SK-N-SH treated with all-trans-retinoic acid at 6 μM for 48 hours (cell line): ENCODE measurements around the gene PMP22.

ENCODE experiments used
- ATAC-seq: fragments of 200-7000 bp; cut with Tn5 transposase; 3 replicates; pipeline ENCODE4 v1.9.1; 2020; ENCODE audit warnings: mild to moderate bottlenecking, moderate library complexity
- ARNTL ChIP-seq: fragments of 450-650 bp; formaldehyde crosslinking; IDR thresholded peaks from 2 replicates; pipeline ENCODE4 v1.5.0; 2020; ENCODE audit warnings: low read depth, mild to moderate bottlenecking, moderate library complexity, borderline replicate concordance
- BACH2 ChIP-seq: fragments of 250-450 bp; sonication (Bioruptor Pico); IDR thresholded peaks from 2 replicates; pipeline ENCODE4 v1.9.0; 2021; ENCODE audit warnings: mild to moderate bottlenecking, borderline replicate concordance
- CSDC2 ChIP-seq: fragments of 250-450 bp; sonication (Bioruptor Pico); IDR thresholded peaks from 2 replicates; pipeline ENCODE4 v1.5.0; 2020; ENCODE audit warnings: mild to moderate bottlenecking, moderate library complexity
- CSRNP3 ChIP-seq: fragments of 250-450 bp; sonication (Bioruptor Pico); IDR thresholded peaks from 2 replicates; pipeline ENCODE4 v1.5.1; 2021; ENCODE audit warnings: mild to moderate bottlenecking, moderate library complexity
- ESRRG ChIP-seq: fragments of 250-450 bp; sonication (Bioruptor Pico); IDR thresholded peaks from 2 replicates; pipeline ENCODE4 v1.6.1; 2021; ENCODE audit warnings: mild to moderate bottlenecking
- GLIS3 ChIP-seq: fragments of 250-450 bp; sonication (Bioruptor Pico); IDR thresholded peaks from 2 replicates; pipeline ENCODE4 v1.5.0; 2020; ENCODE audit warnings: mild to moderate bottlenecking, moderate library complexity
- ISL1 ChIP-seq: fragments of 250-450 bp; sonication (Bioruptor Pico); IDR thresholded peaks from 2 replicates; pipeline ENCODE4 v2.1.2; 2022; ENCODE audit warnings: mild to moderate bottlenecking, moderate library complexity
- OSR1 ChIP-seq: fragments of 250-450 bp; sonication (Bioruptor Pico); IDR thresholded peaks from 2 replicates; pipeline ENCODE4 v1.8.0; 2022; ENCODE audit warnings: moderate library complexity, mild to moderate bottlenecking, inconsistent platforms
- PPARA ChIP-seq: fragments of 250-450 bp; sonication (Bioruptor Pico); IDR thresholded peaks from 2 replicates; pipeline ENCODE4 v1.5.0; 2020; ENCODE audit warnings: mild to moderate bottlenecking, borderline replicate concordance
- SNAI2 ChIP-seq: fragments of 250-450 bp; sonication (Bioruptor Pico); IDR thresholded peaks from 2 replicates; pipeline ENCODE4 v1.5.0; 2020; ENCODE audit warnings: mild to moderate bottlenecking, moderate library complexity
- TCF4 ChIP-seq: fragments of 250-450 bp; sonication (Bioruptor Pico); IDR thresholded peaks from 2 replicates; pipeline ENCODE4 v1.8.0; 2021; ENCODE audit warnings: mild to moderate bottlenecking, moderate library complexity, borderline replicate concordance
- TOX ChIP-seq: fragments of 250-450 bp; sonication (Bioruptor Pico); IDR thresholded peaks from 2 replicates; pipeline ENCODE4 v1.8.0; 2021; ENCODE audit warnings: mild to moderate bottlenecking, moderate library complexity, borderline replicate concordance
- TSHZ2 ChIP-seq: fragments of 250-450 bp; sonication (Bioruptor Pico); IDR thresholded peaks from 2 replicates; pipeline ENCODE4 v1.5.0; 2020; ENCODE audit warnings: mild to moderate bottlenecking, moderate library complexity
- ZC3H10 ChIP-seq: fragments of 250-450 bp; sonication (Bioruptor Pico); IDR thresholded peaks from 2 replicates; pipeline ENCODE4 v1.5.1; 2021; ENCODE audit warnings: mild to moderate bottlenecking, moderate library complexity
- ZNF565 ChIP-seq: fragments of 450-650 bp; formaldehyde crosslinking; conservative IDR thresholded peaks from 2 replicates; pipeline ENCODE4 v1.5.0; 2020; ENCODE audit warnings: low read depth, mild to moderate bottlenecking, moderate library complexity
- ZNF70 ChIP-seq: fragments of 450-650 bp; formaldehyde crosslinking; IDR thresholded peaks from 2 replicates; pipeline ENCODE4 v1.5.0; 2020; ENCODE audit warnings: mild to moderate bottlenecking, moderate library complexity
- ZNF8 ChIP-seq: fragments of 450-650 bp; formaldehyde crosslinking; IDR thresholded peaks from 2 replicates; pipeline ENCODE4 v1.5.0; 2020; ENCODE audit warnings: mild to moderate bottlenecking, moderate library complexity
- TF ChIP-seq, protein P1 (sequence below): fragments of 250-450 bp; sonication (Bioruptor Pico); IDR thresholded peaks from 2 replicates; pipeline ENCODE4 v1.8.0; 2020; ENCODE audit warnings: mild to moderate bottlenecking, moderate library complexity, borderline replicate concordance

Gene PMP22

GRCh38 chr17:15274017-15274416 lies 8.9 kb upstream of the PMP22 start:
- no peak for ATAC-seq
- TF ChIP-seq CSDC2 (CRISPR knock-in tag): no peak

DNA sequence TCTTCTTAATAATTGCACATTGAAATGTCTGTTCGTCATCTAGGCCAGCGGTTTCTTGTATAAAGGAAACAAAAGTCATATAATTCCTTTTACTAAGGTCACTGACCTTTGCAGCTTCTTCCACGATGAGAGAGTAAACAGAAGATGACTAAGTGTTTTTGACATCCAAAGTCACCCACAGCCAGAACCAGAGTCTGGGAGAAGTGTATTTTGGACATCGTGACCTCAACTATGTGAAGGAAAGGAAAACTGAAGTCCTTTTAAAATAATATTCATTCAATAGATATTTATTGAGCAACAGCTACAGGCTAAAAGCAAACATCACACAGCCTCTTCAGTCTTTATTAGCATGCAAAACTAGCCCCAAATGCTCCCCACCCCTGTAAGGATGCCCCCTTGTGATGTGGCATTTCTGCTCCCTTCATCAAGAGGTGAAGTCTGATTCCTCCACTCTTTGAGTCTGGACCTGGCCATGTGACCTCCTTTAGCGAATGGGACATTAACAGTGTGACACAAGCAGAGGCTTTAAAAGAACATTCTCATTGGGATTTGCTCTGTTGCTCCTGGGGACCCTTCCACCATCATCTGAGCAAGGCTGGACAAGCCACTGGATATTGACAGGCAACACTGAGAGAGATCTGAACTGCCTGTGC lies 8.1 kb upstream of the PMP22 start:
- no peak for TF ChIP-seq ZNF565
- no peak for TF ChIP-seq TOX
- TF ChIP-seq ZNF8 (CRISPR knock-in tag): no peak
- no peak for TF ChIP-seq ISL1 (CRISPR knock-in tag)
- no peak for TF ChIP-seq ARNTL (CRISPR knock-in tag)
- TF ChIP-seq ESRRG (CRISPR knock-in tag): no peak
- no peak for TF ChIP-seq TSHZ2 (CRISPR knock-in tag)
- no peak for TF ChIP-seq OSR1
- TF ChIP-seq BACH2 (CRISPR knock-in tag): no peak
- TF ChIP-seq PPARA (CRISPR knock-in tag): no peak
- no peak for TF ChIP-seq GLIS3 (CRISPR knock-in tag)
- TF ChIP-seq SNAI2 (CRISPR knock-in tag): no peak
- peak; percentile 47; the same call in 2 of the 3 replicates for ATAC-seq

GRCh38 chr17:15271741-15272140 lies 6.6 kb upstream of the PMP22 start:
- no peak for TF ChIP-seq CSRNP3 (CRISPR knock-in tag)
- TF ChIP-seq ZNF70 (CRISPR knock-in tag): no peak
- no peak for TF ChIP-seq TCF4 (CRISPR knock-in tag)
- TF ChIP-seq TOX: no peak
- no peak for ATAC-seq

DNA sequence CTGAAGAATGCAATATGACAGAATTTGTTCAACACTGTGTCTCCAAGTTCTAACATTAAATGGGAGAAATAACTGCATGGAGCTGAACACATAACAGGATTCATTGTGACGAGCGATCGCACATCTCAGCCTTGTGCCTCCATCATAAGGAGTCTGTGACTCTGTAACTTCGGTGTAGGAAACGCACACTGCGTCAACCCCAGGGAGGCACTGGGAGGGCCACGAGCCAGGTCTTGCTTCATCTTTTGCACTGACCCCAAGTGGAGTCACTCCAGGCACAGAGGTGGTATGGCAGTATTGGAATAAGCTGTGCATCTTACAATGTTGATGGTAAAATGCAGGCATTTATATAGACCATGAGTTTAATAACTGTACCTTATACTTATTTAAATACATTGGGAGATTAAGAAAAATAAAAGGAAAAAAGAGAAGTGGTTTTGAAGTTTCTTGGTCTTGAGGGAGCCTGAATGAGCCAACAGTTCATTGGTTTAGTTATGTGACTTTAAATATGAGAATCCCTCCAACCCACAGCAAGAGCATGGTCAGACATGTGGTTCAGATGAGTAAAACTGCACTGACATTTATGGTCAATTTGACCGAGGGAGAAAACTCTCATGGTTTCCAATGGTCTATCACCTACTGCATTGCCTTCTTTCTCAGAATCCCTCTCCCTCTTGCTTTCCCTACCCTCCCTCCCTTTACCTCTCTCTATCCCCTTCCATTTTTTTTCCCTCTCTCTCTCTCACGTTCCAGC lies 5.7 kb upstream of the PMP22 start:
- TF ChIP-seq ZNF8 (CRISPR knock-in tag): no peak
- TF ChIP-seq PPARA (CRISPR knock-in tag): no peak
- no peak for TF ChIP-seq SNAI2 (CRISPR knock-in tag)
- no peak for TF ChIP-seq ESRRG (CRISPR knock-in tag)
- TF ChIP-seq TSHZ2 (CRISPR knock-in tag): no peak
- TF ChIP-seq ARNTL (CRISPR knock-in tag): no peak
- no peak for TF ChIP-seq OSR1
- TF ChIP-seq, protein P1, sequence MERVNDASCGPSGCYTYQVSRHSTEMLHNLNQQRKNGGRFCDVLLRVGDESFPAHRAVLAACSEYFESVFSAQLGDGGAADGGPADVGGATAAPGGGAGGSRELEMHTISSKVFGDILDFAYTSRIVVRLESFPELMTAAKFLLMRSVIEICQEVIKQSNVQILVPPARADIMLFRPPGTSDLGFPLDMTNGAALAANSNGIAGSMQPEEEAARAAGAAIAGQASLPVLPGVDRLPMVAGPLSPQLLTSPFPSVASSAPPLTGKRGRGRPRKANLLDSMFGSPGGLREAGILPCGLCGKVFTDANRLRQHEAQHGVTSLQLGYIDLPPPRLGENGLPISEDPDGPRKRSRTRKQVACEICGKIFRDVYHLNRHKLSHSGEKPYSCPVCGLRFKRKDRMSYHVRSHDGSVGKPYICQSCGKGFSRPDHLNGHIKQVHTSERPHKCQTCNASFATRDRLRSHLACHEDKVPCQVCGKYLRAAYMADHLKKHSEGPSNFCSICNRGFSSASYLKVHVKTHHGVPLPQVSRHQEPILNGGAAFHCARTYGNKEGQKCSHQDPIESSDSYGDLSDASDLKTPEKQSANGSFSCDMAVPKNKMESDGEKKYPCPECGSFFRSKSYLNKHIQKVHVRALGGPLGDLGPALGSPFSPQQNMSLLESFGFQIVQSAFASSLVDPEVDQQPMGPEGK (CRISPR knock-in tag): no peak
- no peak for TF ChIP-seq ISL1 (CRISPR knock-in tag)
- TF ChIP-seq CSDC2 (CRISPR knock-in tag): no peak
- TF ChIP-seq ZC3H10 (CRISPR knock-in tag): no peak
- no peak for TF ChIP-seq ZNF70 (CRISPR knock-in tag)
- no peak for TF ChIP-seq CSRNP3 (CRISPR knock-in tag)
- no peak for ATAC-seq
